Uterus (tissue), 4 donors: Measurements from ENCODE around the gene MVK. TPM values are rescaled to one million over a fixed set of nuclear protein-coding genes. Genes with fewer than 3 reads are reported as not detected.
"Not testable (repeated sequence)": the region's sequence is repeated elsewhere in the genome, so short reads cannot be mapped to it uniquely, and the experiment has no call there.

Experiments
- DNase-seq, 2 donors: peaks; one replicate each; pipeline ENCODE4 v3.0.0-alpha.2; 2019 to 2020
- H3K27ac ChIP-seq, 2 donors: fragments of 200-600 bp; sonication (generic); 1 replicate in 1 of 2; 2 replicates in 1 of 2; pipeline ENCODE4 v1.5.1; 2016 to 2018
- H3K27me3 ChIP-seq, 2 donors: fragments of 200-600 bp; sonication (generic); one replicate each; pipeline ENCODE4 v1.5.1; 2018 to 2019; ENCODE audit warnings: control low read depth in 1 of 2
- H3K36me3 ChIP-seq, 2 donors: fragments of 200-600 bp; sonication (generic); one replicate each; pipeline ENCODE4 v1.5.1; 2019; ENCODE audit warnings: control low read depth in 1 of 2
- H3K4me1 ChIP-seq, 2 donors: fragments of 200-600 bp; sonication (generic); one replicate each; pipeline ENCODE4 v1.5.1; 2018 to 2019; ENCODE audit warnings: control low read depth in 1 of 2
- H3K4me3 ChIP-seq, 2 donors: fragments of 200-600 bp; sonication (generic); 1 replicate in 1 of 2; 2 replicates in 1 of 2; pipeline ENCODE4 v1.5.1; 2018 to 2019; ENCODE audit warnings: mild to moderate bottlenecking in 1 of 2
- H3K9me3 ChIP-seq, 2 donors: fragments of 200-600 bp; sonication (generic); one replicate each; pipeline ENCODE4 v1.5.1; 2019; ENCODE audit warnings: control low read depth in 1 of 2
- POLR2A ChIP-seq, 2 donors: fragments of 450-650 bp; IDR thresholded peaks; one replicate each; pipeline ENCODE4 v1.6.1; 2016; ENCODE audit warnings: antibody characterized with exemption in 2 of 2, mild to moderate bottlenecking in 1 of 2, moderate library complexity in 1 of 2
- intact Hi-C: fragments of 100-400 bp; cut with DNase I; formaldehyde crosslinking; loops from one replicate; pipeline ENCODE4 v1.15.1; 2023; ENCODE audit warnings: low total_unique reads
- total RNA-seq, 4 donors: library from RNA; depleted of rRNA in 3 of 4; stranded (reverse); fragments of >200 nt in 3 of 4; gene quantifications; one replicate each; pipeline versions ENCODE4 v1.1.0 to v1.2.4, GENCODE V29; 2014 to 2023
- TF ChIP-seq, protein P1 (sequence below), 4 experiments: fragments of 200-600 bp in 2 of 4; fragments of 450-650 bp in 2 of 4; sonication (generic) in 2 of 4; IDR thresholded peaks; one replicate each; pipeline ENCODE4 v1.5.1; 2016 to 2019; ENCODE audit warnings: antibody characterized with exemption in 4 of 4, mild to moderate bottlenecking in 2 of 4, moderate library complexity in 1 of 4
- donor health status: DM: yes; HTN: yes; CAD: no.

The MVK gene
- total RNA-seq, 4 donors from 2014 or later = 0.26 to 17.1 (median 11.4) TPM

DNA sequence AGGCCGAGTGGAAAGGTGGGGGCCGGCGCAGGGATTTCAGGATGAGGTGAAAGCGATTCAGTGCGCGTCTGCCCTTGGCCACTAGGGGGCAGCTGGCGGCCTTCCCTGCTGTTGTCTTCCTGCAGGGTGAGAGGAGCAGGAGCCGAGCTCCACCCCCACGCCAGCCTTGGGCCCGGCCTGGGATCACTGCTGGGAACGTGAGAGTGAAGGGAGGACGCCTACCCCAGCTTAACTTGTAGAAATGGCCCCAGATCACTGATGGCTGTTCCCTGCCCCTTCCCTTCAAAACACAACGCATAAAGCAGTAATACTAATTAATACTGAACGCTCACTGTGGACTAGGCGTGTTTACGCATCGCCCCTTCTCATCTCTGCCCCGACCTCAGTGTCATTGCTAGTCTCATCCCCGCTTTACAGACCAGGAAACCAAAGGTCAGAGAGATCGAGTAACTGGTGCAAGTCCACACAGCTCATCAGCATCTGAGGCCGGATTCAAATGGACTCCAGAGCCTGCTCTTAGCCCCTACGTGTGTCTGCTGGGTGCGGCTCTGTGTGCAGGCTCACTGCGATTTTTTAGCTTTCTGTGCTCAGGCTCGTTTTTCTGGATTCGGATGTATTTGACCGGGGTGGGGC, 24.3 kb downstream of the MVK start:
- peak; percentile 84 to 86 for DNase-seq
- H3K36me3 ChIP-seq = no peaks in the 10 kb centered on the region
- no peaks in the 10 kb centered on the region for H3K9me3 ChIP-seq
- TF ChIP-seq, protein P1, sequence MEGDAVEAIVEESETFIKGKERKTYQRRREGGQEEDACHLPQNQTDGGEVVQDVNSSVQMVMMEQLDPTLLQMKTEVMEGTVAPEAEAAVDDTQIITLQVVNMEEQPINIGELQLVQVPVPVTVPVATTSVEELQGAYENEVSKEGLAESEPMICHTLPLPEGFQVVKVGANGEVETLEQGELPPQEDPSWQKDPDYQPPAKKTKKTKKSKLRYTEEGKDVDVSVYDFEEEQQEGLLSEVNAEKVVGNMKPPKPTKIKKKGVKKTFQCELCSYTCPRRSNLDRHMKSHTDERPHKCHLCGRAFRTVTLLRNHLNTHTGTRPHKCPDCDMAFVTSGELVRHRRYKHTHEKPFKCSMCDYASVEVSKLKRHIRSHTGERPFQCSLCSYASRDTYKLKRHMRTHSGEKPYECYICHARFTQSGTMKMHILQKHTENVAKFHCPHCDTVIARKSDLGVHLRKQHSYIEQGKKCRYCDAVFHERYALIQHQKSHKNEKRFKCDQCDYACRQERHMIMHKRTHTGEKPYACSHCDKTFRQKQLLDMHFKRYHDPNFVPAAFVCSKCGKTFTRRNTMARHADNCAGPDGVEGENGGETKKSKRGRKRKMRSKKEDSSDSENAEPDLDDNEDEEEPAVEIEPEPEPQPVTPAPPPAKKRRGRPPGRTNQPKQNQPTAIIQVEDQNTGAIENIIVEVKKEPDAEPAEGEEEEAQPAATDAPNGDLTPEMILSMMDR (IDR thresholded peaks at IDR 0.05) = peak; percentile 93 to 95 (median 94)
- TF ChIP-seq POLR2A (IDR thresholded peaks at IDR 0.05) = no peak
- no peaks in the 10 kb centered on the region for H3K27me3 ChIP-seq
- H3K4me3 ChIP-seq = no peak overlapping the region
- no peaks in the 10 kb centered on the region for H3K4me1 ChIP-seq
- intact Hi-C loops = no loop called here
- no peak overlapping the region for H3K27ac ChIP-seq

DNA sequence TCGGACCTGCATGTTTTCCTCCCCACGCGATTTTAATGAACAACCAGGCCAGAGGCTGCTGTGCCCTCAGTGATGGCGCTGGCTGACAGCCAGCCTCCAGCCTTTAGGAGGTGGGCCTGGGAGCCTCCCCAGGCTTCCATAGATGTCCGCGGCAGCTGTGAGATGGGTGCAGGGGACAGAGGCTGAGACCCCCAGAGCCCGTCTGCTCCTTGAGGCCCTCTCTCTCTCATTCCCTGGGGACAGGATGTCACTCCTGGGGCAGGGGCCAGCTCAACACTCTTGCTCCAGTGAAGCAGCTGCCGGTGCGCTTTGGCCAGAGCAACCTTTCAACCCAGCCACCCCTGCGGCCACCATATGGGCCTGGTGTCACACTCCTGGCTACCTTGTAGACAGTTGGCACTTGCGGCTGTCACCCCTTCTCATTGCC, 24.8 kb downstream of the MVK start:
- Histone ChIP-seq H3K36me3 (no peaks in the 10 kb centered on the region), H3K27me3 (no peaks in the 10 kb centered on the region), H3K9me3 (no peaks in the 10 kb centered on the region), H3K4me3 (no peak overlapping the region), H3K27ac (no peak overlapping the region), H3K4me1 (no peaks in the 10 kb centered on the region)
- no peak for DNase-seq
- intact Hi-C loops = no loop called here
- TF ChIP-seq, protein P1 (IDR thresholded peaks at IDR 0.05) = no peak
- no peak for TF ChIP-seq POLR2A (IDR thresholded peaks at IDR 0.05)

DNA sequence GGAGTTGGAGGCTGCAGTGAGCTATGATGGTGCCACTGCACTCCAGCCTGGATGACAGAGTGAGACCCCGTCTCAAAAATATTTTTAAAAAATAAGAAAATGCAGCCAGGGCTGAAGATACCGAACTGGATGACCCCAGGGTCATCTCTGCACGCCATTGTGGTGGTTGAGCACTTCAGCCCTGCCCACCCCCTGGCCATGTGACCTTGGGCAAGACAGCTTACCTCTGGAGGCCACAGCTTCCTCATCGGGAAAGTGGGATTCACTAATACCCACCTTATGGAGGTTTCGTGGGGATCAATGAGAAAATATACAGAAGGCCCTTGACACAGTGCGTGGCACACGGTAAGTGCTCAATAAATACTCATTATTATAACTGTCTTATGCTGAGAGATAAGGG, 25.5 kb downstream of the MVK start:
- TF ChIP-seq POLR2A (IDR thresholded peaks at IDR 0.05) = no peak
- TF ChIP-seq, protein P1 (IDR thresholded peaks at IDR 0.05) = no peak
- H3K4me3 ChIP-seq = no peak overlapping the region
- no peaks in the 10 kb centered on the region for H3K27me3 ChIP-seq
- intact Hi-C loops = no loop called here
- H3K9me3 ChIP-seq = no peaks in the 10 kb centered on the region
- no peaks in the 10 kb centered on the region for H3K4me1 ChIP-seq
- no peak overlapping the region for H3K27ac ChIP-seq
- no peaks in the 10 kb centered on the region for H3K36me3 ChIP-seq
- no peak for DNase-seq

DNA sequence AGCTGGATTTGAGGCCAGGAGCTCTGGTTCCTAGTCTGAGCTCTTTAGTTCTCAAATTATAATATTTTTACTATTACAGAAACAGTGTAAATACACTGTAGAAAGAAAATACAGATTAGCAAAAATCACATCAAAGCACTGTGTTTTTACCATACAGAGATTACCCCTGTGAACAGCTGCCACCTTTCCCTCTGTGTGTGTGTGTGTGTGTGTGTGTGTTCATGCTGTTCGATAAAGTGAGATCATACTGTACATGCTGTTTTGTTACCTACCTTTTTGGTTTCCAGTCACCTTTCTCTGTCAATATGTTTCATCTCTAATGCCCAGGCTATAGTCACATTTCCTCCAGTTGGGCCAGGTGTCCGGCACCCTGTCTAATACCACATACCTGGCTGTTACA, 26.9 kb downstream of the MVK start:
- Histone ChIP-seq H3K27me3 (no peaks in the 10 kb centered on the region), H3K4me3 (no peak overlapping the region), H3K27ac (no peak overlapping the region), H3K4me1 (no peaks in the 10 kb centered on the region), H3K36me3 (no peaks in the 10 kb centered on the region), H3K9me3 (no peaks in the 10 kb centered on the region)
- intact Hi-C loops = no loop called here
- no peak for TF ChIP-seq POLR2A (IDR thresholded peaks at IDR 0.05)
- DNase-seq = no peak

DNA sequence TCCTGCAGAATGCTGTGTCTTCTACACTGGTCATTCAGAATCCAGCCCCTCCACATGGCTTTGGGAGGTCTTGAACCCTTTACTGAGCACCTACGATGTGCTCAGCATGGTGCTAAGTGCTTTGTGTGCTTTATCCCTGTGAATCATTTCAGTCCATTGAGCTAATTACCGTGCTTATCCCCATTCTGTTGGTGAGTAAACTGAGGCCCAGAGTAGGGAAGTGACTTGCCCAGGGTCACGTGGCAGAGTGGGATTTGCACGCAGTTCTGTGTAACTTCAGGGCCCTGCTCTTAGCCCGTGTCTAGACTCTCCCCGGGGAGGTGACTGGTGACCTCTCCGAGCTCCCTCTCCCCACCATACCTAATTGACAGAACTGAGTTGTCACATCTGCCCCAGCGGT, 27.4 kb downstream of the MVK start:
- no peaks in the 10 kb centered on the region for H3K9me3 ChIP-seq
- H3K4me3 ChIP-seq = no peak overlapping the region
- H3K27ac ChIP-seq = no peak overlapping the region
- H3K4me1 ChIP-seq = no peaks in the 10 kb centered on the region
- TF ChIP-seq, protein P1 (IDR thresholded peaks at IDR 0.05) = no peak
- no peak for TF ChIP-seq POLR2A (IDR thresholded peaks at IDR 0.05)
- intact Hi-C loops = no loop called here
- H3K27me3 ChIP-seq = no peaks in the 10 kb centered on the region
- no peak for DNase-seq
- no peaks in the 10 kb centered on the region for H3K36me3 ChIP-seq

DNA sequence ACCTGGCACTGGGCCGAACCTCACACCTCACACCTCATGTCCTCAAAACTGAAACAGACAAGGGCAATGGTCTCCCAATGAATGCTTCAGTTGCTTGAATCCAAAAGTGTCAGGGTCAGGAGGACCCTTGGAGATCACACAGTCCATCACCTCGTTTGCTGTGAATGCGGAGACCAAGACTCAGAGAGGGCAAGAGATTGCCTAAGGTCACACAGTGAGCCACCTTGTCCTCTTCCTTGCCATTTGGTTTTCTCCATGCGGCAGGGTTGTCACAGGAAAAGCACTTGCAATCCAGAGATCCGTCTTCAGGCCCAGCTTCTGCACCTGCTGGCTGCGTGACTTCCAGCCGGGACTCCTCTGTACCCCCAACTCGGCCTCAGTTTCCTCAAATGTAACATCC, 28.0 kb downstream of the MVK start:
- TF ChIP-seq POLR2A (IDR thresholded peaks at IDR 0.05) = no peak
- TF ChIP-seq, protein P1 (IDR thresholded peaks at IDR 0.05) = no peak
- H3K27me3 ChIP-seq = no peaks in the 10 kb centered on the region
- no peaks in the 10 kb centered on the region for H3K36me3 ChIP-seq
- no peaks in the 10 kb centered on the region for H3K9me3 ChIP-seq
- intact Hi-C loops = no loop called here
- DNase-seq = no peak
- no peak overlapping the region for H3K27ac ChIP-seq
- no peaks in the 10 kb centered on the region for H3K4me1 ChIP-seq
- no peak overlapping the region for H3K4me3 ChIP-seq

DNA sequence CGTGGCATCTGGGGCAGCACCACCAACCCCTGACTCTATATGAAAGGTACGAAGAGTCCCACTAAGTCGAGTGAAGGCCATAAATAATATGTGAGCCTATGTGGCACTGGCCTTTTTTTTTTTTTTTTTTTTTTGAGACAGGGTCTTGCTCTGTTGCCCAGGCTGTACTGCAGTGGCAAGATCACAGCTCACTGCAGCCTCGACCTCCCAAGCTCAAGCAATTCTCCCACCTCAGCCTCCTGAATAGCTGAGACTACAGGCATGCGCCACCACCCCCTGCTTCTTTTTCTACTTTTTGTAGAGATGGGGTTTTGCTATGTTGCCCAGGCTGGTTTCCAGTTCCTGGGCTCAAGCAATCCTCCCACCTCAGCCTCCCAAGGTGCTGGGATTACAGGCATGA, 28.5 kb downstream of the MVK start:
- H3K9me3 ChIP-seq, H3K36me3 ChIP-seq, H3K4me1 ChIP-seq, intact Hi-C loops, DNase-seq, H3K27ac ChIP-seq, H3K27me3 ChIP-seq, H3K4me3 ChIP-seq: not testable (repeated sequence)
